Esophagus muscularis mucosa (tissue), 4 donors: ENCODE measurements around the gene IRF2BP2.

Experiments used
- EP300 ChIP-seq: sonication (generic); formaldehyde crosslinking; IDR thresholded peaks from one replicate; pipeline ENCODE4 v1.6.1; 2017; ENCODE audit warnings: antibody characterized with exemption
- POLR2A ChIP-seq: fragments of 450-650 bp; IDR thresholded peaks from one replicate; pipeline ENCODE4 v1.6.1; 2017; ENCODE audit warnings: antibody characterized with exemption, moderate library complexity, mild to moderate bottlenecking, low read depth
- POLR2AphosphoS5 ChIP-seq, 2 donors: sonication (generic); formaldehyde crosslinking; IDR thresholded peaks; one replicate each; pipeline ENCODE4 v1.6.1; 2017; ENCODE audit warnings: antibody characterized with exemption in 2 of 2
- TF ChIP-seq, protein P1 (sequence below), 3 experiments: fragments of 200-600 bp in 2 of 3; fragments of 450-650 bp in 1 of 3; sonication (generic) in 2 of 3; IDR thresholded peaks; one replicate each; pipeline ENCODE4 v1.5.1; 2017 to 2019; ENCODE audit warnings: antibody characterized with exemption in 3 of 3, mild to moderate bottlenecking in 2 of 3, moderate library complexity in 1 of 3

GRCh38 chr1:234612352-234613127 is 2.6 kb upstream of the IRF2BP2 start:
- peak; percentile 70 for TF ChIP-seq EP300
- peak; percentile 17 for TF ChIP-seq POLR2A
- TF ChIP-seq, protein P1, sequence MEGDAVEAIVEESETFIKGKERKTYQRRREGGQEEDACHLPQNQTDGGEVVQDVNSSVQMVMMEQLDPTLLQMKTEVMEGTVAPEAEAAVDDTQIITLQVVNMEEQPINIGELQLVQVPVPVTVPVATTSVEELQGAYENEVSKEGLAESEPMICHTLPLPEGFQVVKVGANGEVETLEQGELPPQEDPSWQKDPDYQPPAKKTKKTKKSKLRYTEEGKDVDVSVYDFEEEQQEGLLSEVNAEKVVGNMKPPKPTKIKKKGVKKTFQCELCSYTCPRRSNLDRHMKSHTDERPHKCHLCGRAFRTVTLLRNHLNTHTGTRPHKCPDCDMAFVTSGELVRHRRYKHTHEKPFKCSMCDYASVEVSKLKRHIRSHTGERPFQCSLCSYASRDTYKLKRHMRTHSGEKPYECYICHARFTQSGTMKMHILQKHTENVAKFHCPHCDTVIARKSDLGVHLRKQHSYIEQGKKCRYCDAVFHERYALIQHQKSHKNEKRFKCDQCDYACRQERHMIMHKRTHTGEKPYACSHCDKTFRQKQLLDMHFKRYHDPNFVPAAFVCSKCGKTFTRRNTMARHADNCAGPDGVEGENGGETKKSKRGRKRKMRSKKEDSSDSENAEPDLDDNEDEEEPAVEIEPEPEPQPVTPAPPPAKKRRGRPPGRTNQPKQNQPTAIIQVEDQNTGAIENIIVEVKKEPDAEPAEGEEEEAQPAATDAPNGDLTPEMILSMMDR (IDR thresholded peaks at IDR 0.05): no peak
- peak in 1 of 2 donors; percentile 99 for TF ChIP-seq POLR2AphosphoS5 (IDR thresholded peaks at IDR 0.05)
